ENCODE results near the gene LPAR1. TPM values are rescaled to one million over a fixed set of nuclear protein-coding genes. Genes with fewer than 3 reads are reported as not detected.

Gene LPAR1
- total RNA-seq, 2 donors from 2014 or later = 16.5 to 20.2 TPM

DNA sequence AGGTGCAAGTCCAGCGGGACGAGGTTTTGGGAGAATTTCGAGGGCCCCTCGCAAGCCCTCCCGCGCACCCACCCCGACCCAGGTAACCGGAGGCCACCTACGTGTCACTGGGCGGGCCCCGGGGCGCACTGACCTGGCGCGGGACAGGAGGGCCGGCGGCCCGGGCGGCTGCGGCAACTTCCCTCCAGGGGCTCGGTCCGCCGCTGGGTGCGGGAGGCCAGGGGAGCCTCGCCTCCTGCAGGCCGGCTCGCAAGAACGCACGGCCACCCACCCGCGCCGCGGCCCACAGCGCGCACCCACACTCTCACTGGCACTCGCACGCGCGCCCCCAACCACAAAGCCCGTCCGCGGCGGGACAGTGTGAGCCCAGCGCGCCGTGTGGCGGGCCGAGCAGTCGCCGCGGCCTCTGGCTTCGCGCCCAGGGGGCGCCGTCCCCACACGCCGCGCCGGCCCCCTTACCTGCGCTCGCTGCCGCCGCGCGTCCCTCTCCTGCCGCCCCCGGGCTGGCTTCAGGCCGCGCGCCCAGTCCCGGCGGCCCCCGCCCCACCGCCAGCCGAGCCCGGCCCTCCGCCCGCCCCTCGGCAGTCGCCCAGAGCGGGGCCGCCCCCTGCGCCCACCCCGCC, 451 bp downstream of the LPAR1 start:
- Histone ChIP-seq H3K27ac (peak overlapping the region; percentile 85), H3K9me3 (no peaks in the 10 kb centered on the region), H3K27me3 (no peaks in the 10 kb centered on the region), H3K4me3 (peak overlapping the region; percentile 71), H3K4me1 (no peaks in the 10 kb centered on the region), H3K36me3 (no peaks in the 10 kb centered on the region), H3K9ac (ENCODE audit: low read depth in 2 of 2, low read length in 2 of 2) (peak overlapping the region; percentile 88 to 92)
- peak; percentile 51 for DNase-seq
- TF ChIP-seq, protein P1, sequence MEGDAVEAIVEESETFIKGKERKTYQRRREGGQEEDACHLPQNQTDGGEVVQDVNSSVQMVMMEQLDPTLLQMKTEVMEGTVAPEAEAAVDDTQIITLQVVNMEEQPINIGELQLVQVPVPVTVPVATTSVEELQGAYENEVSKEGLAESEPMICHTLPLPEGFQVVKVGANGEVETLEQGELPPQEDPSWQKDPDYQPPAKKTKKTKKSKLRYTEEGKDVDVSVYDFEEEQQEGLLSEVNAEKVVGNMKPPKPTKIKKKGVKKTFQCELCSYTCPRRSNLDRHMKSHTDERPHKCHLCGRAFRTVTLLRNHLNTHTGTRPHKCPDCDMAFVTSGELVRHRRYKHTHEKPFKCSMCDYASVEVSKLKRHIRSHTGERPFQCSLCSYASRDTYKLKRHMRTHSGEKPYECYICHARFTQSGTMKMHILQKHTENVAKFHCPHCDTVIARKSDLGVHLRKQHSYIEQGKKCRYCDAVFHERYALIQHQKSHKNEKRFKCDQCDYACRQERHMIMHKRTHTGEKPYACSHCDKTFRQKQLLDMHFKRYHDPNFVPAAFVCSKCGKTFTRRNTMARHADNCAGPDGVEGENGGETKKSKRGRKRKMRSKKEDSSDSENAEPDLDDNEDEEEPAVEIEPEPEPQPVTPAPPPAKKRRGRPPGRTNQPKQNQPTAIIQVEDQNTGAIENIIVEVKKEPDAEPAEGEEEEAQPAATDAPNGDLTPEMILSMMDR (IDR thresholded peaks at IDR 0.05) = no peak
- intact Hi-C loops (cut with DNase I) = loop anchor here (10.0 kb wide), 2 partner anchors 257 to 393 kb away; no protein-coding TSS in a partner anchor

DNA sequence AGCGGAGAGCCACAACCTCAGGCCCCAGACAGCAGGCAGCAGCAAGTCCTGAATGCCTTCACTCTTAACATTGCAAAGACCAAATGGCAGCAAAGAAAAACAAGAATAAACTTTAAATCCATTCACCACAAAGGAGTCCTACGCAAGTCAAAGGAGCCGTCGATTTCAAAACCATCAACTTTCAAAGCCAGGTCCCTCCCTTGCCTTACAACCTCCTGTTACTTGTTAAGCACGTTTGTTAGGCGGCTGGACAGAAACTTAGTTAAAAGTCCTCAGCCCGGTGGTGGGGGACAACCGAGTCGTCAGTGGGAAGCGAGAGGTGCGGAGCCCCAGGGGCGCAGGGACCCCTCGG, 938 bp downstream of the LPAR1 start:
- H3K4me1 ChIP-seq = no peaks in the 10 kb centered on the region
- DNase-seq = no peak
- peak overlapping the region; percentile 85 for H3K27ac ChIP-seq
- H3K27me3 ChIP-seq = no peaks in the 10 kb centered on the region
- peak overlapping the region; percentile 88 to 92 for H3K9ac ChIP-seq (ENCODE audit: low read depth in 2 of 2, low read length in 2 of 2)
- peak overlapping the region; percentile 71 for H3K4me3 ChIP-seq
- intact Hi-C loops (cut with DNase I) = loop anchor here (10.0 kb wide), 2 partner anchors 257 to 393 kb away; no protein-coding TSS in a partner anchor
- TF ChIP-seq, protein P1 (IDR thresholded peaks at IDR 0.05) = no peak
- H3K36me3 ChIP-seq = no peaks in the 10 kb centered on the region
- no peaks in the 10 kb centered on the region for H3K9me3 ChIP-seq

DNA sequence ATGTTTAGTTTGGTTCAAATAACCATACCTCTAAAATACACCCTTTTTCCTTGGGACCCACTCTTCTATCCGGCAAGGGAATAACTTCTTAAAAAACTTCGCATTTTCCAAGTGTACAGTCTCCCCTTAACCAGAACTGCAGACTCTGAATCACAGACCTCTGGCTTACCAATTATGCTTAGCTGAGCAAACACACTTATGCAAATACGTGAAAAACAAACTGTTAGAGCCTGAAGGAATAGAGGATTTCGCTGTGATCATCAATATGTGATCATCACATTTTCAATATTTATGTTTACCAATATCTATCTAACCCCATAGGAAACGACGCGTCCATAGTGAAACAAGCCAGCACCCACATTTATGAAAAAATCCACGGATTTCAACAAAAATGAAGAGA, 1.3 kb downstream of the LPAR1 start:
- peak overlapping the region; percentile 85 for H3K27ac ChIP-seq
- intact Hi-C loops (cut with DNase I) = loop anchor here (10.0 kb wide), 2 partner anchors 258 to 392 kb away; no protein-coding TSS in a partner anchor
- H3K27me3 ChIP-seq = no peaks in the 10 kb centered on the region
- H3K9ac ChIP-seq (ENCODE audit: low read depth in 2 of 2, low read length in 2 of 2) = peak overlapping the region; percentile 26 to 88
- no peaks in the 10 kb centered on the region for H3K9me3 ChIP-seq
- no peaks in the 10 kb centered on the region for H3K36me3 ChIP-seq
- no peaks in the 10 kb centered on the region for H3K4me1 ChIP-seq
- no peak for DNase-seq
- TF ChIP-seq, protein P1 (IDR thresholded peaks at IDR 0.05) = no peak
- H3K4me3 ChIP-seq = peak overlapping the region; percentile 71

DNA sequence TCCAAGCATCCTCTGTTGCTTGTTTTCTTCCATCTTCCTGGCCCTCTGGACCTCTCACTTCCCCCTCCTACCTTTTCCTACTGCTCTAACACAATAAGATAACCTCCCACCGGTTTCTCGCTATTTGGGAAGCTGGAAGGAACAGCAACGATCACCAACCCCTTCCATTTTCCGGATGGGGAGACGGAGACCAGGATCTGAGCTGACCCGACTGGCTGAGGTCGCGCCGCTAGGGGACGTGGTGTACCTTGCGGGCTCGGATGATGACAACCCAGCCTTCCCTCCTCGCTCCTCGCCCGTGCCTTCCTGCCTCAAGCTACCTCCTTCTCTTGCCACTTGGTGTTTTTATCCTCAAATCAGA, 1.9 kb downstream of the LPAR1 start:
- Histone ChIP-seq H3K4me1 (no peaks in the 10 kb centered on the region), H3K27ac (peak overlapping the region; percentile 85), H3K9ac (ENCODE audit: low read depth in 2 of 2, low read length in 2 of 2) (peak overlapping the region; percentile 30 to 88), H3K27me3 (no peaks in the 10 kb centered on the region), H3K4me3 (peak overlapping the region; percentile 71), H3K9me3 (no peaks in the 10 kb centered on the region), H3K36me3 (no peaks in the 10 kb centered on the region)
- TF ChIP-seq, protein P1 (IDR thresholded peaks at IDR 0.05) = peak; percentile 67
- peak; percentile 85 for DNase-seq
- intact Hi-C loops (cut with DNase I) = loop anchor here (10.0 kb wide), 2 partner anchors 258 to 392 kb away; no protein-coding TSS in a partner anchor

DNA sequence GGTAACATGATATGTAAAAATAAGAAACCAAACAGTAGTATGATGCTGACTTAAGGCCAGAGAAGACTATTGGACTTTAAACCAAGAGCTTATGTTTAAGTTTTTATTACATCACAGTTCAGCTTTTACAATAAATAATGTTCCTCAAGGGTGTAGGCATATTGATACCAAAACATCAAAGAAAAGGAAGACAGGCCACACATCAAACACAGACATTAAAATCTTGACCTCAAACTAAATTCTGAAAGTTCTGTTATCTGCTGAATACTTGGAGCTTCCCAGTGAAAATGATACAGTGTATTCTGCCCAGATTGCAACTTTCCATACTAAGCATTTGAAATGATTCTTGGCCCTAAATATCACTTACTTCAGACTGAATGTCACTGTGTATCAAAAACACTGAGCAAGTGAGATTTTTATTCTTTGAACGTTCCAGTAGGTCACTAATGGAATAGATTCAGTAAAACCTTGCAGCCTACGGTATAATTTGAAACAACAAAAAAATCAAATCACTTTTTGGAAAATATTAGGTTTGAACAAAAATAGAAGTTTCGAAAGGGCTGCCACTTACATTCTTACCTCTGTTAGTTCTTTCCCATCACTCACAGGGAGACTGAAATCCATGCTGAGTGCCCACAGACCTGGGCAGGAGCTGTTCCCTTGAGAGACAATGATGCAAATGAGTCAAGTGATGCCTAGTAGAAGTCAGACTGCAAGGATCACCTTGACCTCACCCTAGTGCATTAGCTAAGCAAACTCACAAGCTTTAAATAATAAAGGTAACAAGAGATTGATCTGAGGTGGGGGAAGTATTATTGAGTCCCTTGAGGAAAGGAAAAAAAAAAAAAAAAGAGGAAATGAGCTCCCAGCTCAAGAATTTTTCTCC, 2.5 kb downstream of the LPAR1 start:
- Histone ChIP-seq H3K9ac (ENCODE audit: low read depth in 2 of 2, low read length in 2 of 2) (peak overlapping the region in 1 of 2 donors; percentile 30), H3K4me3 (peak overlapping the region; percentile 71)
- intact Hi-C loops (cut with DNase I) = loop anchor here (10.0 kb wide), 2 partner anchors 259 to 391 kb away; no protein-coding TSS in a partner anchor

More for the DNA sequence above, 2.5 kb downstream of the LPAR1 start:
- H3K27me3 ChIP-seq = no peaks in the 10 kb centered on the region
- DNase-seq = no peak
- TF ChIP-seq, protein P1 (IDR thresholded peaks at IDR 0.05) = no peak
- no peaks in the 10 kb centered on the region for H3K36me3 ChIP-seq
- peak overlapping the region; percentile 85 for H3K27ac ChIP-seq
- no peaks in the 10 kb centered on the region for H3K9me3 ChIP-seq
- no peaks in the 10 kb centered on the region for H3K4me1 ChIP-seq

All from colonic mucosa (tissue), 4 donors.